Suprapubic skin (tissue), 4 donors: Measurements from ENCODE around the gene ECE1. TPM values are rescaled to one million over a fixed set of nuclear protein-coding genes. Genes with fewer than 3 reads are reported as not detected.

Source experiments
- DNase-seq, 2 donors: peaks; one replicate each; pipeline ENCODE4 v3.0.0-alpha.2; 2019; ENCODE audit warnings: low spot score in 2 of 2
- H3K27ac ChIP-seq: fragments of 200-600 bp; sonication (generic); one replicate; pipeline ENCODE4 v1.5.1; 2019
- H3K27me3 ChIP-seq: fragments of 200-600 bp; sonication (generic); one replicate; pipeline ENCODE4 v1.5.1; 2019
- H3K36me3 ChIP-seq: fragments of 200-600 bp; sonication (generic); one replicate; pipeline ENCODE4 v1.5.1; 2019
- H3K4me1 ChIP-seq: fragments of 200-600 bp; sonication (generic); one replicate; pipeline ENCODE4 v1.5.1; 2019
- H3K4me3 ChIP-seq: fragments of 200-600 bp; sonication (generic); one replicate; pipeline ENCODE4 v1.5.1; 2019; ENCODE audit warnings: mild to moderate bottlenecking
- H3K9me3 ChIP-seq: fragments of 200-600 bp; sonication (generic); one replicate; pipeline ENCODE4 v1.5.1; 2019
- CTCF ChIP-seq, 2 donors: fragments of 200-600 bp in 1 of 2; fragments of 450-650 bp in 1 of 2; sonication (generic) in 1 of 2; IDR thresholded peaks; one replicate each; pipeline ENCODE4 v1.5.1; 2016 to 2019; ENCODE audit warnings: antibody characterized with exemption in 2 of 2, mild to moderate bottlenecking in 1 of 2, moderate library complexity in 1 of 2
- EP300 ChIP-seq: sonication (generic); formaldehyde crosslinking; IDR thresholded peaks from one replicate; pipeline ENCODE4 v1.6.1; 2017; ENCODE audit warnings: antibody characterized with exemption
- POLR2A ChIP-seq, 2 donors: fragments of 450-650 bp; IDR thresholded peaks; one replicate each; pipeline ENCODE4 v1.6.1; 2017; ENCODE audit warnings: antibody characterized with exemption in 2 of 2, mild to moderate bottlenecking in 2 of 2, moderate library complexity in 2 of 2
- POLR2AphosphoS5 ChIP-seq, 3 donors: sonication (generic); formaldehyde crosslinking; IDR thresholded peaks; one replicate each; pipeline ENCODE4 v1.6.1; 2017; ENCODE audit warnings: antibody characterized with exemption in 3 of 3
- WGBS: methylation state at CpG from one replicate; pipeline ENCODE4 v1.1.5; 2018; 5-methylcytosine and 5-hydroxymethylcytosine counted together
- total RNA-seq, 4 donors: library from RNA; depleted of rRNA; stranded (reverse); fragments of >200 nt; gene quantifications; one replicate each; pipeline ENCODE4 v1.1.0, GENCODE V29; 2016

The ECE1 gene
- total RNA-seq, 4 donors from 2014 or later = 40.8 to 64.2 (median 55.3) TPM

- no peaks in the 10 kb centered on the region for H3K27me3 ChIP-seq
- H3K36me3 ChIP-seq = no peaks in the 10 kb centered on the region
- no peak overlapping the region for H3K4me3 ChIP-seq
- DNase-seq = no peak
- peaks cover 99% of the 10 kb centered on the region for H3K4me1 ChIP-seq
- TF ChIP-seq EP300 = no peak
- TF ChIP-seq CTCF (IDR thresholded peaks at IDR 0.05) = no peak
- no peak for TF ChIP-seq POLR2AphosphoS5 (IDR thresholded peaks at IDR 0.05)
- no peak for TF ChIP-seq POLR2A (IDR thresholded peaks at IDR 0.05)
- WGBS = 69% methylated on average over 8 of the region's 8 CpGs
- H3K27ac ChIP-seq = peak overlapping the region; percentile 72
- no peaks in the 10 kb centered on the region for H3K9me3 ChIP-seq
These were observed 46.8 kb upstream of the ECE1 start for GRCh38 chr1:21337010-21337437.

- Histone ChIP-seq H3K27me3 (no peaks in the 10 kb centered on the region), H3K36me3 (no peaks in the 10 kb centered on the region), H3K4me1 (peaks cover 97% of the 10 kb centered on the region), H3K9me3 (no peaks in the 10 kb centered on the region), H3K27ac (peak overlapping the region; percentile 72), H3K4me3 (peak overlapping the region; percentile 41)
- TF ChIP-seq CTCF (IDR thresholded peaks at IDR 0.05) (no peak), EP300 (no peak), POLR2A (IDR thresholded peaks at IDR 0.05) (no peak), POLR2AphosphoS5 (IDR thresholded peaks at IDR 0.05) (no peak)
- 53% methylated on average over 3 of the region's 3 CpGs for WGBS
- DNase-seq = no peak
These were observed 45.5 kb upstream of the ECE1 start for GRCh38 chr1:21335750-21336224.

GRCh38 chr1:21335088-21335691 is 44.9 kb upstream of the ECE1 start:
- no peak for TF ChIP-seq EP300
- TF ChIP-seq POLR2A (IDR thresholded peaks at IDR 0.05) = no peak
- no peak for TF ChIP-seq POLR2AphosphoS5 (IDR thresholded peaks at IDR 0.05)
- TF ChIP-seq CTCF (IDR thresholded peaks at IDR 0.05) = no peak
- Histone ChIP-seq H3K4me1 (peaks cover 97% of the 10 kb centered on the region), H3K27ac (peak overlapping the region; percentile 72), H3K36me3 (no peaks in the 10 kb centered on the region), H3K27me3 (no peaks in the 10 kb centered on the region), H3K4me3 (peak overlapping the region; percentile 41), H3K9me3 (no peaks in the 10 kb centered on the region)
- WGBS = 41% methylated on average over 19 of the region's 19 CpGs
- no peak for DNase-seq

GRCh38 chr1:21334214-21335087 is 44.2 kb upstream of the ECE1 start:
- no peaks in the 10 kb centered on the region for H3K9me3 ChIP-seq
- H3K4me1 ChIP-seq = peaks cover 95% of the 10 kb centered on the region
- no peaks in the 10 kb centered on the region for H3K36me3 ChIP-seq
- no peaks in the 10 kb centered on the region for H3K27me3 ChIP-seq
- H3K4me3 ChIP-seq = peak overlapping the region; percentile 41
- no peak for DNase-seq
- peak; percentile 57 to 85 for TF ChIP-seq CTCF (IDR thresholded peaks at IDR 0.05)
- no peak for TF ChIP-seq EP300
- no peak for TF ChIP-seq POLR2AphosphoS5 (IDR thresholded peaks at IDR 0.05)
- no peak for TF ChIP-seq POLR2A (IDR thresholded peaks at IDR 0.05)
- H3K27ac ChIP-seq = peak overlapping the region; percentile 72
- WGBS = 26% methylated on average over 14 of the region's 20 CpGs

- H3K4me3 ChIP-seq = peak overlapping the region; percentile 41
- TF ChIP-seq CTCF (IDR thresholded peaks at IDR 0.05) (no peak), POLR2A (IDR thresholded peaks at IDR 0.05) (no peak), POLR2AphosphoS5 (IDR thresholded peaks at IDR 0.05) (no peak), EP300 (no peak)
- no peaks in the 10 kb centered on the region for H3K9me3 ChIP-seq
- no peaks in the 10 kb centered on the region for H3K27me3 ChIP-seq
- no peaks in the 10 kb centered on the region for H3K36me3 ChIP-seq
- peaks cover 95% of the 10 kb centered on the region for H3K4me1 ChIP-seq
- 87% methylated on average over 5 of the region's 5 CpGs for WGBS
- no peak for DNase-seq
- peak overlapping the region; percentile 72 for H3K27ac ChIP-seq
These were observed 43.6 kb upstream of the ECE1 start for GRCh38 chr1:21333824-21334213.
